ENCODE measurements around the gene CHRNG. TPM values are rescaled to one million over a fixed set of nuclear protein-coding genes. Genes with fewer than 3 reads are reported as not detected.
A peak's percentile ranks its signal among the peaks of the same experiment; 100 is the strongest.

Gene CHRNG
- total and polyA plus RNA-seq, 4 experiments from 2014 or later, result not detected

DNA sequence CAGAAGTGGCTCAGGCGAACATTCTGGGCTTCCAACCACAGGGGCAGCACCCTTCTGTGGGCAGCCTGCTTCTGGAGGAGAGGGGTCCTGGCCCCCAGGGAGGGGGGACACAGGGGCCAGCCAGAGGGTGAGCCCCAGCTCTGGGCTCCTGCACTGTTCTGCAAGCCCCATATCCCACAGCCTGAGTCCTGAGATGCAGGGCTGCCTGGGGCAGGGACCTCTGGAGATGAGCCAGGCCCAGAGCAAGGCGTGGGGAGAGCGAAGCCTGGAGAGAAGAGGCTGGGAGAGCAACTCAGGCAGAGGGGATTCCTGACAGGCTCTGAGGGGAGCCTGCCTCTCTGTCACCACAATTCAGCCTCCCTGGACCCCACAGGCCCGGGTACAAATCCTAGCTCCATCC is 32.8 kb upstream of the CHRNG start:
- DNase-seq, result peak in 1 of 5 donors; percentile 10
- peaks cover 0 to 2% (median 0%) of the 10 kb centered on the region in 8 donors for H3K9me3 Mint-ChIP-seq
- H3K27me3 Mint-ChIP-seq, result peaks cover 14 to 40% of the 10 kb centered on the region in 2 donors
- Histone ChIP-seq H3K36me3 (ENCODE audit: insufficient read depth, low read length) (no peaks in the 10 kb centered on the region), H3K27ac (ENCODE audit: low read depth, low read length) (no peak overlapping the region), H3K27me3 (ENCODE audit: insufficient read depth, low read length) (peaks cover 10% of the 10 kb centered on the region), H3K4me1 (ENCODE audit: insufficient read depth, low read length) (peaks cover 7% of the 10 kb centered on the region), H3K9me3 (ENCODE audit: control insufficient read depth in 1 of 2, low read length in 2 of 2) (no peaks in the 10 kb centered on the region), H3K4me3 (ENCODE audit: low read length in 2 of 2) (no peak overlapping the region)
- ChIA-PET CTCF (ENCODE audit: partially characterized antibody) (no interaction called here), POLR2A (ENCODE audit: partially characterized antibody) (no interaction called here)
- no peak overlapping the region for H3K27ac Mint-ChIP-seq
- peaks cover 1 to 17% (median 5%) of the 10 kb centered on the region in 4 donors for H3K4me1 Mint-ChIP-seq
- intact Hi-C loops (cut with micrococcal nuclease), result no loop called here
- peaks cover 0 to 1% of the 10 kb centered on the region in 2 donors for H3K36me3 Mint-ChIP-seq
- H3K4me3 Mint-ChIP-seq, result no peak overlapping the region

DNA sequence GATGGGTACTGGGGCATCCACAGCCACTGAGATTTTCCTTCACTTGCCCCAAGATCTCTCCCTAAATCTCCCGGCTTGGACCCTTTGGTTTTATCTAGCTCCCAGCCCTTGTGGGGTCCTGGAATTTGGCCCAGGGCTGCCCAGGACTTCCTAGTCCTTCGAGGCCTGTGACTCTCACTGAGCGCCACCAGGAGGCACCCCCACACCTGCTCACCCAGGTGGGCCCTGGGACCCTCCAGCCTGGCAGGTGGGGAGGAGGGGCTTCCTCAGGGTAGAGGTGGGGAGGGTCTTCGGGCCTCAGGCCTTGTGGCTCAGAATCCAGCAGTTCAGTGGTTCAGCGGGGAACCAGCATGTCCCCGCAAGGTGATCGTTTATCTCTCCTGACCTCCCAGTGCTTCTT is 31.2 kb upstream of the CHRNG start:
- Histone ChIP-seq H3K36me3 (ENCODE audit: insufficient read depth, low read length) (no peaks in the 10 kb centered on the region), H3K27me3 (ENCODE audit: insufficient read depth, low read length) (peaks cover 10% of the 10 kb centered on the region), H3K4me1 (ENCODE audit: insufficient read depth, low read length) (peaks cover 5% of the 10 kb centered on the region), H3K27ac (ENCODE audit: low read depth, low read length) (no peak overlapping the region), H3K4me3 (ENCODE audit: low read length in 2 of 2) (no peak overlapping the region), H3K9me3 (ENCODE audit: control insufficient read depth in 1 of 2, low read length in 2 of 2) (no peaks in the 10 kb centered on the region)
- Mint-ChIP-seq H3K9me3 (peaks cover 0 to 2% (median 0%) of the 10 kb centered on the region in 8 donors), H3K27me3 (peaks cover 9 to 39% of the 10 kb centered on the region in 2 donors), H3K4me3 (no peak overlapping the region), H3K4me1 (peaks cover 0 to 11% (median 3%) of the 10 kb centered on the region in 4 donors), H3K27ac (no peak overlapping the region), H3K36me3 (no peaks in the 10 kb centered on the region)
- CTCF ChIA-PET (ENCODE audit: partially characterized antibody), result interaction anchor here (1.2 kb wide), 1 partner anchor 8 kb away, joined by 4 read pairs; no protein-coding TSS in a partner anchor
- POLR2A ChIA-PET (ENCODE audit: partially characterized antibody), result no interaction called here
- intact Hi-C loops (cut with micrococcal nuclease), result no loop called here
- DNase-seq, result no peak

DNA sequence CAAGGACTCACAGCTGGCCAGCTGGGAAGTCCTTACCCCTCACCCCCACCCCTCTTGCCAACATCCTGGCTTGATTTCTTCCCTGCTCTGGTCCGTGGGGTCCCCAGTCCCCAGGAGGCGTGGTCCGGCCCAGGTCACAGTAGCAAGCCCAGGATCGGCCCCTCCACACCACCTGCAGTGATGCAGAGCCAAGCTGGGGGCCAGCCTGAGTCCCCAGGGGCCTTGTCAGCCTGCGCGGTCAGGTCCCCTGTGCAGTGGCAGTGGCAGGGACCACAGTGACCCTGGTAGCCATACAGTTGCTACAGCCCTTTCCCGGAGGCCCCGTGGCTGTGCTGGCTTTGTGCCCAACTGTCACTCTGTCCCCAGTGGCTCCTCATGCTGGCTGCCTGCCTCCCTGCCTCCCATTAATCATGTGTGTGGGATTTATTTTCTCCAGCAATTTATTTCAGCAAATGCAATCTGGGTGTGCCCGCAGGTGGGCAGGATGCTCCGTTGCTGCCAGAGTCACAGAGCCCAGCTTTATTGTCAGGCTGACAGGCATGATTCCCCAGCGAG is 28.1 kb upstream of the CHRNG start:
- ChIA-PET CTCF (ENCODE audit: partially characterized antibody) (no interaction called here), POLR2A (ENCODE audit: partially characterized antibody) (no interaction called here)
- H3K27ac ChIP-seq (ENCODE audit: low read depth, low read length), result no peak overlapping the region

DNA sequence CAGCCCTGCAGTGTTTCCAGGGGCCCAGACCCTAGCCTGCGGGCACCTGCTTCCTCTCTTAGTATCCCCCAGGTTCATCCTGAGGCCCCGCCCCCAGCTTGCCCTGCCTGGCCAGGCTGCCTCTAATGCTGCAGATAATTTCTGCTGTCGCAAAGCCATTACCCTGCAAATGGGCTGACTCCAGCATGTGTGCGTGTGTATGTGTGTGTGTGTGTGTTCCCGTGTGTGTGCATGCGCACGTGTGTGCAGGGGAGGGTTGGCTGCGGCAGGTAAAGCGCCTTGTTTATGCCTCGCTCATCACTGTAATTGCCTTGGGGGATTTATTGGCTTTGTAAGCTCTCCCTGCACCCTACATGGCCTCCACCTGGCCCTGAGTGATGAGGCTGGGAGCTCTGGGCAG is 26.9 kb upstream of the CHRNG start:
- H3K36me3 ChIP-seq (ENCODE audit: insufficient read depth, low read length), result no peaks in the 10 kb centered on the region
- intact Hi-C loops (cut with micrococcal nuclease), result no loop called here

More for the DNA sequence above, 28.1 kb upstream of the CHRNG start:
- Mint-ChIP-seq H3K36me3 (no peaks in the 10 kb centered on the region), H3K4me1 (no peaks in the 10 kb centered on the region), H3K9me3 (peaks cover 0 to 2% (median 0%) of the 10 kb centered on the region in 8 donors), H3K4me3 (no peak overlapping the region), H3K27me3 (peaks cover 5 to 24% of the 10 kb centered on the region in 2 donors), H3K27ac (no peak overlapping the region)
- no peaks in the 10 kb centered on the region for H3K36me3 ChIP-seq (ENCODE audit: insufficient read depth, low read length)
- H3K4me1 ChIP-seq (ENCODE audit: insufficient read depth, low read length), result no peaks in the 10 kb centered on the region
- H3K4me3 ChIP-seq (ENCODE audit: low read length in 2 of 2), result no peak overlapping the region
- intact Hi-C loops (cut with micrococcal nuclease), result no loop called here
- H3K27me3 ChIP-seq (ENCODE audit: insufficient read depth, low read length), result no peaks in the 10 kb centered on the region
- no peaks in the 10 kb centered on the region for H3K9me3 ChIP-seq (ENCODE audit: control insufficient read depth in 1 of 2, low read length in 2 of 2)
- DNase-seq, result no peak

DNA sequence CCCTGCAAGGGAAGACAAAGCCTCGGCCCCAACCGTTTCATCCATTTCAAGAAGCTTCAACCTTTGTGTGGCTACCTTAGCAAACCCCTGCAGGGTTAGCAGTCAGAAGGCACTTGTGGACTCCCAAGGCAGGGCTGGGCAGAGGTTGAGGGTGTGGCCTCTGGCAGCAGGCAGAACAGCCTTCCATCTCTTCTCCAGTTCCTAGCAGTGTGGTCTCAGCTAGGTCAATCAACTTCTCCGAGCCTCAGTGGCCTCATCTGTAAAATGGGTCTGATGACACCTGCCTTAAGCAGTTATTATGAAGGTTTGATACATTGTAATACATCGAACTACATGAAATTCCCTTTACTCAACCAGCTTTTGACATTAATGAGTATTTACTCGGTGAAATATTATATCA is 26.1 kb upstream of the CHRNG start:
- no peak overlapping the region for H3K4me3 Mint-ChIP-seq
- Histone ChIP-seq H3K27ac (ENCODE audit: low read depth, low read length) (no peak overlapping the region), H3K9me3 (ENCODE audit: control insufficient read depth in 1 of 2, low read length in 2 of 2) (no peaks in the 10 kb centered on the region), H3K4me1 (ENCODE audit: insufficient read depth, low read length) (no peaks in the 10 kb centered on the region), H3K36me3 (ENCODE audit: insufficient read depth, low read length) (no peaks in the 10 kb centered on the region), H3K27me3 (ENCODE audit: insufficient read depth, low read length) (no peaks in the 10 kb centered on the region), H3K4me3 (ENCODE audit: low read length in 2 of 2) (no peak overlapping the region)
- H3K27ac Mint-ChIP-seq, result no peak overlapping the region
- no peaks in the 10 kb centered on the region for H3K36me3 Mint-ChIP-seq
- intact Hi-C loops (cut with micrococcal nuclease), result no loop called here
- H3K4me1 Mint-ChIP-seq, result no peaks in the 10 kb centered on the region
- no peak for DNase-seq
- peaks cover 5 to 21% of the 10 kb centered on the region in 2 donors for H3K27me3 Mint-ChIP-seq
- ChIA-PET CTCF (ENCODE audit: partially characterized antibody) (interaction anchor here (1.0 kb wide), 1 partner anchor 9 kb away, joined by 3 read pairs; no protein-coding TSS in a partner anchor), POLR2A (ENCODE audit: partially characterized antibody) (no interaction called here)
- peaks cover 0 to 2% (median 0%) of the 10 kb centered on the region in 8 donors for H3K9me3 Mint-ChIP-seq

More for the DNA sequence above, 26.9 kb upstream of the CHRNG start:
- H3K27me3 Mint-ChIP-seq, result peaks cover 5 to 20% of the 10 kb centered on the region in 2 donors
- Histone ChIP-seq H3K27me3 (ENCODE audit: insufficient read depth, low read length) (no peaks in the 10 kb centered on the region), H3K27ac (ENCODE audit: low read depth, low read length) (no peak overlapping the region), H3K9me3 (ENCODE audit: control insufficient read depth in 1 of 2, low read length in 2 of 2) (no peaks in the 10 kb centered on the region), H3K4me1 (ENCODE audit: insufficient read depth, low read length) (no peaks in the 10 kb centered on the region), H3K4me3 (ENCODE audit: low read length in 2 of 2) (no peak overlapping the region)
- H3K4me1 Mint-ChIP-seq, result no peaks in the 10 kb centered on the region
- no peak overlapping the region for H3K27ac Mint-ChIP-seq
- CTCF ChIA-PET (ENCODE audit: partially characterized antibody), result interaction anchor here (1.0 kb wide), 1 partner anchor 10 kb away, joined by 3 read pairs; no protein-coding TSS in a partner anchor
- peaks cover 0 to 2% (median 0%) of the 10 kb centered on the region in 8 donors for H3K9me3 Mint-ChIP-seq
- POLR2A ChIA-PET (ENCODE audit: partially characterized antibody), result no interaction called here
- no peak for DNase-seq
- no peak overlapping the region for H3K4me3 Mint-ChIP-seq
- H3K36me3 Mint-ChIP-seq, result no peaks in the 10 kb centered on the region

DNA sequence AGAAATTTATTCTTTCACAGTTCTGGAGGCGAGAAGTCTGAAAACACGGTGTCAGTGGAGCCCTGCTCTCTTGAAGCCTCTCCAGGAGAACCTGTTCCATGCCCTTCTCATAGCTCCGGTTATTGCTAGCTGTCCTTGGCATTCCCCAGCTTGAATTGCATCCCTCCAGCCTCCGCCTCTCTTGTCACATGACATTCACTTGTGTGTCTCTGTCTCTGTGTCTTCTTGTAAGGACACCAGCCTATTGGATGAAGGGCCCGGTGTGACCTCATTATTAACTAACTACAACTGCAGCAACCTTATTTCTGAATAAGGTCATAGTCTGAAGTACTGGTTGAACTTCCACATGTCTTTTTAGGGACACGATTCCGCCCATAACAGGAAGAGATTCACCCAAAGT is 23.9 kb upstream of the CHRNG start:
- no peaks in the 10 kb centered on the region for H3K9me3 ChIP-seq (ENCODE audit: control insufficient read depth in 1 of 2, low read length in 2 of 2)
- H3K36me3 ChIP-seq (ENCODE audit: insufficient read depth, low read length), result no peaks in the 10 kb centered on the region
- no peak overlapping the region for H3K4me3 Mint-ChIP-seq
- H3K27ac ChIP-seq (ENCODE audit: low read depth, low read length), result no peak overlapping the region
- no peaks in the 10 kb centered on the region for H3K36me3 Mint-ChIP-seq
- peaks cover 4 to 21% of the 10 kb centered on the region in 2 donors for H3K27me3 Mint-ChIP-seq
- no peaks in the 10 kb centered on the region for H3K9me3 Mint-ChIP-seq
- POLR2A ChIA-PET (ENCODE audit: partially characterized antibody), result no interaction called here
- H3K27me3 ChIP-seq (ENCODE audit: insufficient read depth, low read length), result no peaks in the 10 kb centered on the region
- intact Hi-C loops (cut with micrococcal nuclease), result no loop called here
- H3K4me1 ChIP-seq (ENCODE audit: insufficient read depth, low read length), result no peaks in the 10 kb centered on the region
- no peak overlapping the region for H3K27ac Mint-ChIP-seq
- H3K4me1 Mint-ChIP-seq, result no peaks in the 10 kb centered on the region
- no peak for DNase-seq
- CTCF ChIA-PET (ENCODE audit: partially characterized antibody), result no interaction called here
- no peak overlapping the region for H3K4me3 ChIP-seq (ENCODE audit: low read length in 2 of 2)

DNA sequence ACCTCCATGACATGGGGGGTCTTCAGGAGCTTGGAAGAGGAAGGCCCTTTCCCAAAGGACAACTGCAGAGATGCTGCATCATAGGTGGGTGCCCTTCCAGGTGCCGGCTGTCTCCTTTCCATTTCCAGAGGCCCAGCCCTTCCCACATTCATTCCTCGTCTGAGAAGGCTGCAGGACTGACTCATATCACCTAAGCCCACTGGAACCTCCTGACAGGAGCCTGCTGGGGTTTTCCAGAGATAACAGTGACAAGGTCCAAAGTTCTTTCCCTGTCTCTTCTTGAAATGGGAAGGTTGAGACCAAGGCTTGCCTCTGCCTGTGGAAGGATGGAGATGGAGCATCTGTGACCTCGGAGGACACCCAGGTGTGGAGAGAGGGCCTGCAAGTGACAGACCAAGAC is 22.9 kb upstream of the CHRNG start:
- H3K27ac ChIP-seq (ENCODE audit: low read depth, low read length), result no peak overlapping the region
- Mint-ChIP-seq H3K4me1 (peaks cover 0 to 3% (median under 1%) of the 10 kb centered on the region in 4 donors), H3K27ac (no peak overlapping the region), H3K36me3 (no peaks in the 10 kb centered on the region), H3K9me3 (no peaks in the 10 kb centered on the region), H3K27me3 (peaks cover 7 to 24% of the 10 kb centered on the region in 2 donors), H3K4me3 (no peak overlapping the region)
- no peak for DNase-seq
- CTCF ChIA-PET (ENCODE audit: partially characterized antibody), result interaction anchor here (1.6 kb wide), 1 partner anchor 9 kb away, joined by 4 read pairs; no protein-coding TSS in a partner anchor
- no peak overlapping the region for H3K4me3 ChIP-seq (ENCODE audit: low read length in 2 of 2)
- H3K4me1 ChIP-seq (ENCODE audit: insufficient read depth, low read length), result no peaks in the 10 kb centered on the region
- intact Hi-C loops (cut with micrococcal nuclease), result no loop called here
- H3K27me3 ChIP-seq (ENCODE audit: insufficient read depth, low read length), result no peaks in the 10 kb centered on the region
- POLR2A ChIA-PET (ENCODE audit: partially characterized antibody), result no interaction called here
- H3K9me3 ChIP-seq (ENCODE audit: control insufficient read depth in 1 of 2, low read length in 2 of 2), result no peaks in the 10 kb centered on the region
- H3K36me3 ChIP-seq (ENCODE audit: insufficient read depth, low read length), result no peaks in the 10 kb centered on the region

All from CD4-positive, alpha-beta memory T cell (primary cell).